CD4-positive, alpha-beta T cell (primary cell): Measurements from ENCODE around the gene GATD1. TPM values are rescaled to one million over a fixed set of nuclear protein-coding genes. Genes with fewer than 3 reads are reported as not detected.

Source experiments
- ATAC-seq: fragments of 200-7000 bp; cut with Tn5 transposase; one replicate; pipeline ENCODE4 v1.10.0; 2022; ENCODE audit warnings: mild to moderate bottlenecking; ENCODE audit not compliant: poor library complexity
- CTCF ChIA-PET: fragments of 350-600 bp; sonication (Branson Sonifier 250); formaldehyde crosslinking; loops from one replicate; lab custom pipeline; 2021; ENCODE audit warnings: antibody characterized with exemption, inconsistent platforms; lab: Charles Lee
- POLR2A ChIA-PET: fragments of 350-600 bp; sonication (Branson Sonifier 250); formaldehyde crosslinking; loops from one replicate; lab custom pipeline; 2021; ENCODE audit warnings: antibody characterized with exemption, inconsistent platforms; lab: Charles Lee
- DNase-seq, 14 experiments: peaks; one replicate each; pipeline ENCODE4 v3.0.0-alpha.2; 2013 to 2020; ENCODE audit warnings: mixed read lengths in 2 of 14
- H3K27ac ChIP-seq, 2 donors: one replicate each; pipeline versions ENCODE4 v1.5.1 to v1.7.0; 2013; ENCODE audit warnings: low read length in 2 of 2, low read depth in 1 of 2, mild to moderate bottlenecking in 1 of 2
- H3K27me3 ChIP-seq, 2 experiments: 1 replicate in 1 of 2; 2 replicates in 1 of 2; pipeline versions ENCODE4 v1.6.1 to v1.7.0; 2013; ENCODE audit warnings: low read length in 2 of 2, control low read depth in 1 of 2, mild to moderate bottlenecking in 1 of 2, moderate library complexity in 1 of 2; ENCODE audit not compliant: insufficient read depth in 2 of 2, control insufficient read depth in 1 of 2
- H3K36me3 ChIP-seq: one replicate; pipeline ENCODE4 v1.6.1; 2013; ENCODE audit warnings: low read length, control low read depth; ENCODE audit not compliant: insufficient read depth
- H3K4me1 ChIP-seq: one replicate; pipeline ENCODE4 v1.6.1; 2013; ENCODE audit warnings: low read length, control low read depth; ENCODE audit not compliant: insufficient read depth
- H3K4me3 ChIP-seq: one replicate; pipeline ENCODE4 v1.5.1; 2013; ENCODE audit warnings: mild to moderate bottlenecking, low read length, moderate library complexity
- H3K9me3 ChIP-seq, 2 experiments: 1 replicate in 1 of 2; 2 replicates in 1 of 2; pipeline versions ENCODE4 v1.6.1 to v1.7.0; 2013; ENCODE audit warnings: low read length in 2 of 2, mild to moderate bottlenecking in 2 of 2, control low read depth in 1 of 2, moderate library complexity in 1 of 2; ENCODE audit not compliant: control insufficient read depth in 1 of 2, insufficient read depth in 1 of 2
- H3K27ac Mint-ChIP-seq: one replicate; pipeline ENCODE4 v1.8.0; 2020; ENCODE audit warnings: mixed read lengths
- H3K27me3 Mint-ChIP-seq: one replicate; pipeline ENCODE4 v1.8.0; 2021; ENCODE audit warnings: mixed read lengths
- H3K36me3 Mint-ChIP-seq: one replicate; pipeline ENCODE4 v1.8.0; 2021; ENCODE audit warnings: low read depth, mixed read lengths
- H3K4me1 Mint-ChIP-seq: one replicate; pipeline ENCODE4 v1.8.0; 2021; ENCODE audit warnings: low read depth, mixed read lengths
- H3K4me3 Mint-ChIP-seq: one replicate; pipeline ENCODE4 v1.8.0; 2020; ENCODE audit warnings: mild to moderate bottlenecking, mixed read lengths
- H3K9me3 Mint-ChIP-seq: one replicate; pipeline ENCODE4 v1.8.0; 2020; ENCODE audit warnings: mixed read lengths
- CTCF ChIP-seq: fragments of 200-600 bp; IDR thresholded peaks from one replicate; pipeline ENCODE4 v1.8.0; 2022; ENCODE audit warnings: antibody characterized with exemption, mild to moderate bottlenecking
- intact Hi-C, 2 experiments: fragments of 100-400 bp; cut with DNase I in 1 of 2; cut with micrococcal nuclease in 1 of 2; formaldehyde crosslinking; loops; one replicate each; pipeline versions ENCODE4 v1.15.1 to v1.9.0; 2023 to 2025; cut with DNase I, micrococcal nuclease
- total RNA-seq, 174 experiments: library from RNA in 2 of 174; stranded (reverse) in 2 of 174; gene quantifications; one replicate each; pipeline ENCODE4 v1.2.3 and lab custom pipeline; 2021 to 2026

The GATD1 gene
- total RNA-seq, 2 experiments from 2014 or later = 14.7 to 16.1 TPM

GRCh38 chr11:819129-819931 lies 42.0 kb upstream of the GATD1 start:
- CTCF ChIA-PET = interaction anchor here (1.1 to 2.0 kb wide), 3 partner anchors 8 to 29 kb away, joined by 4 to 7 read pairs (median 4); no protein-coding TSS in a partner anchor
- peak overlapping the region; percentile 74 for H3K4me3 ChIP-seq
- Mint-ChIP-seq H3K4me3 (peak overlapping the region; percentile 97), H3K4me1 (peaks cover 11% of the 10 kb centered on the region), H3K27ac (peak overlapping the region; percentile 92), H3K36me3 (peaks cover 25% of the 10 kb centered on the region), H3K27me3 (no peaks in the 10 kb centered on the region), H3K9me3 (no peaks in the 10 kb centered on the region)
- H3K27me3 ChIP-seq = no peaks in the 10 kb centered on the region
- POLR2A ChIA-PET = interaction anchor here (0.6 to 6.1 kb wide), 24 partner anchors 8 to 612 kb away, joined by 3 to 115 read pairs (median 6); partner anchors contain the start of genes BET1L, CD151, CRACR2B and DEAF1
- H3K4me1 ChIP-seq = peaks cover 34% of the 10 kb centered on the region
- ATAC-seq (peak; percentile 71), DNase-seq (peak; percentile 83 to 96 (median 92))
- intact Hi-C loops = loop anchor here (1.0 kb wide), 1 partner anchor 10 kb away; the partner anchor contains the start of gene RPLP2 (in 2 of the 2)
- H3K9me3 ChIP-seq = no peaks in the 10 kb centered on the region
- peak; percentile 21 for TF ChIP-seq CTCF
- H3K36me3 ChIP-seq = peaks cover 27% of the 10 kb centered on the region
- peak overlapping the region; percentile 62 to 88 for H3K27ac ChIP-seq

- H3K4me3 Mint-ChIP-seq = peak within 1 kb of the TSS; percentile 97
- ChIA-PET CTCF (interaction anchor here (1.1 to 2.0 kb wide), 3 partner anchors 8 to 30 kb away, joined by 4 to 7 read pairs (median 4); no protein-coding TSS in a partner anchor), POLR2A (interaction anchor here (0.6 to 6.1 kb wide), 21 partner anchors 7 to 611 kb away, joined by 3 to 115 read pairs (median 7); partner anchors contain the start of genes BET1L, CD151, CRACR2B and GATD1)
- no peaks in the 10 kb centered on the region for H3K27me3 Mint-ChIP-seq
- ATAC-seq (no peak), DNase-seq (no peak)
- Histone ChIP-seq H3K27me3 (no peaks in the 10 kb centered on the region), H3K9me3 (no peaks in the 10 kb centered on the region), H3K4me1 (peaks cover 34% of the 10 kb centered on the region), H3K36me3 (peaks cover 26% of the 10 kb centered on the region), H3K4me3 (peak within 1 kb of the TSS; percentile 74), H3K27ac (peak within 1 kb of the TSS; percentile 62 to 88)
- peak within 1 kb of the TSS; percentile 92 for H3K27ac Mint-ChIP-seq
- peaks cover 11% of the 10 kb centered on the region for H3K4me1 Mint-ChIP-seq
- intact Hi-C loops = loop anchor here (1.0 kb wide), 1 partner anchor 9 kb away; the partner anchor contains the start of gene RPLP2 (in 2 of the 2)
- H3K9me3 Mint-ChIP-seq = no peaks in the 10 kb centered on the region
- peaks cover 25% of the 10 kb centered on the region for H3K36me3 Mint-ChIP-seq
- no peak for TF ChIP-seq CTCF
Measured at GRCh38 chr11:818396-819128, 41.3 kb upstream of the GATD1 start, which contains the start of gene PNPLA2. TSS of gene PNPLA2 (plus strand) at chr11:818914. CDS start at chr11:819719, 805 bp downstream.

GRCh38 chr11:816433-816779 lies 39.1 kb upstream of the GATD1 start:
- Mint-ChIP-seq H3K27ac (no peak overlapping the region), H3K4me3 (peak overlapping the region; percentile 15), H3K36me3 (peaks cover 27% of the 10 kb centered on the region), H3K27me3 (no peaks in the 10 kb centered on the region), H3K4me1 (peaks cover 14% of the 10 kb centered on the region), H3K9me3 (no peaks in the 10 kb centered on the region)
- Histone ChIP-seq H3K27me3 (no peaks in the 10 kb centered on the region), H3K4me3 (no peak overlapping the region), H3K4me1 (peaks cover 32% of the 10 kb centered on the region), H3K36me3 (peaks cover 32% of the 10 kb centered on the region), H3K27ac (no peak overlapping the region), H3K9me3 (no peaks in the 10 kb centered on the region)
- DNase-seq (no peak), ATAC-seq (no peak)
- intact Hi-C loops = no loop called here
- no peak for TF ChIP-seq CTCF
- ChIA-PET POLR2A (interaction anchor here (1.0 kb wide), 1 partner anchor 9 kb away, joined by 3 read pairs; no protein-coding TSS in a partner anchor), CTCF (no interaction called here)
